Mucosa of rectum (tissue), 2 donors: ENCODE results near the gene SDCCAG8.

Experiments used
- H3K27ac ChIP-seq, 2 donors: one replicate each; pipeline ENCODE4 v1.7.0; 2013; ENCODE audit warnings: inconsistent platforms in 2 of 2, low read depth in 2 of 2, low read length in 2 of 2
- H3K27me3 ChIP-seq, 2 donors: one replicate each; pipeline ENCODE4 v1.7.0; 2013; ENCODE audit warnings: low read length in 2 of 2; ENCODE audit not compliant: control insufficient read depth in 2 of 2, insufficient read depth in 2 of 2
- H3K36me3 ChIP-seq, 2 donors: one replicate each; pipeline ENCODE4 v1.7.0; 2013; ENCODE audit warnings: low read length in 2 of 2; ENCODE audit not compliant: control insufficient read depth in 2 of 2, insufficient read depth in 2 of 2
- H3K4me1 ChIP-seq, 2 donors: one replicate each; pipeline ENCODE4 v1.7.0; 2013; ENCODE audit warnings: low read length in 2 of 2, mild to moderate bottlenecking in 1 of 2; ENCODE audit not compliant: control insufficient read depth in 2 of 2, insufficient read depth in 2 of 2
- H3K4me3 ChIP-seq, 2 donors: one replicate each; pipeline ENCODE4 v1.7.0; 2013; ENCODE audit warnings: low read length in 2 of 2
- H3K9ac ChIP-seq, 2 donors: one replicate each; pipeline ENCODE4 v1.7.0; 2013; ENCODE audit warnings: low read length in 2 of 2, low read depth in 1 of 2, mild to moderate bottlenecking in 1 of 2
- H3K9me3 ChIP-seq, 2 donors: one replicate each; pipeline ENCODE4 v1.7.0; 2013; ENCODE audit warnings: low read length in 2 of 2; ENCODE audit not compliant: control insufficient read depth in 2 of 2
- donor health status: healthy.
- donor health status: Normal muscosa, but diverticular disease.

SDCCAG8 gene

GRCh38 chr1:243280571-243281129, 24.8 kb downstream of the SDCCAG8 start:
- H3K4me3 ChIP-seq = no peak overlapping the region
- H3K4me1 ChIP-seq = no peaks in the 10 kb centered on the region
- no peak overlapping the region for H3K27ac ChIP-seq
- no peak overlapping the region for H3K9ac ChIP-seq
- H3K36me3 ChIP-seq = peaks cover 13 to 17% of the 10 kb centered on the region in 2 donors
- no peaks in the 10 kb centered on the region for H3K27me3 ChIP-seq
- H3K9me3 ChIP-seq = no peaks in the 10 kb centered on the region

- H3K27me3 ChIP-seq = no peaks in the 10 kb centered on the region
- no peak overlapping the region for H3K27ac ChIP-seq
- H3K9me3 ChIP-seq = no peaks in the 10 kb centered on the region
- no peak overlapping the region for H3K4me3 ChIP-seq
- peaks cover 10 to 17% of the 10 kb centered on the region in 2 donors for H3K36me3 ChIP-seq
- H3K4me1 ChIP-seq = peaks cover 0 to 3% of the 10 kb centered on the region in 2 donors
- H3K9ac ChIP-seq = no peak overlapping the region
These were observed 25.8 kb downstream of the SDCCAG8 start for GRCh38 chr1:243281672-243282071.

- Histone ChIP-seq H3K9me3 (no peaks in the 10 kb centered on the region), H3K27me3 (no peaks in the 10 kb centered on the region), H3K4me1 (peaks cover 0 to 3% of the 10 kb centered on the region in 2 donors), H3K9ac (no peak overlapping the region), H3K27ac (peak overlapping the region; percentile 39 to 58), H3K36me3 (peaks cover 9 to 11% of the 10 kb centered on the region in 2 donors), H3K4me3 (no peak overlapping the region)
These were observed 30.7 kb downstream of the SDCCAG8 start for GRCh38 chr1:243286409-243287122.

GRCh38 chr1:243287123-243287460, 31.3 kb downstream of the SDCCAG8 start:
- Histone ChIP-seq H3K9me3 (no peaks in the 10 kb centered on the region), H3K9ac (no peak overlapping the region), H3K4me3 (no peak overlapping the region), H3K27ac (peak overlapping the region; percentile 39 to 58), H3K36me3 (peaks cover 4 to 5% of the 10 kb centered on the region in 2 donors), H3K4me1 (peaks cover 0 to 3% of the 10 kb centered on the region in 2 donors), H3K27me3 (no peaks in the 10 kb centered on the region)

GRCh38 chr1:243287652-243288051, 31.8 kb downstream of the SDCCAG8 start:
- no peak overlapping the region for H3K9ac ChIP-seq
- no peak overlapping the region for H3K4me3 ChIP-seq
- peak overlapping the region; percentile 39 to 52 for H3K27ac ChIP-seq
- no peaks in the 10 kb centered on the region for H3K9me3 ChIP-seq
- H3K27me3 ChIP-seq = no peaks in the 10 kb centered on the region
- H3K4me1 ChIP-seq = peaks cover 0 to 3% of the 10 kb centered on the region in 2 donors
- peaks cover 5 to 7% of the 10 kb centered on the region in 2 donors for H3K36me3 ChIP-seq

- H3K9ac ChIP-seq = no peak overlapping the region
- H3K36me3 ChIP-seq = peaks cover 7 to 8% of the 10 kb centered on the region in 2 donors
- no peak overlapping the region for H3K4me3 ChIP-seq
- H3K9me3 ChIP-seq = no peaks in the 10 kb centered on the region
- H3K27me3 ChIP-seq = no peaks in the 10 kb centered on the region
- H3K4me1 ChIP-seq = peaks cover 0 to 3% of the 10 kb centered on the region in 2 donors
- peak overlapping the region; percentile 39 to 52 for H3K27ac ChIP-seq
These were observed 32.2 kb downstream of the SDCCAG8 start for GRCh38 chr1:243288062-243288461.

- peaks cover 6 to 8% of the 10 kb centered on the region in 2 donors for H3K36me3 ChIP-seq
- no peaks in the 10 kb centered on the region for H3K9me3 ChIP-seq
- no peak overlapping the region for H3K27ac ChIP-seq
- H3K9ac ChIP-seq = no peak overlapping the region
- no peak overlapping the region for H3K4me3 ChIP-seq
- peaks cover 0 to 3% of the 10 kb centered on the region in 2 donors for H3K4me1 ChIP-seq
- no peaks in the 10 kb centered on the region for H3K27me3 ChIP-seq
These were observed 35.5 kb downstream of the SDCCAG8 start for GRCh38 chr1:243291292-243291691.

- no peak overlapping the region for H3K27ac ChIP-seq
- H3K9me3 ChIP-seq = no peaks in the 10 kb centered on the region
- no peak overlapping the region for H3K9ac ChIP-seq
- no peaks in the 10 kb centered on the region for H3K27me3 ChIP-seq
- H3K36me3 ChIP-seq = peaks cover 3 to 8% of the 10 kb centered on the region in 2 donors
- no peak overlapping the region for H3K4me3 ChIP-seq
- H3K4me1 ChIP-seq = no peaks in the 10 kb centered on the region
These were observed 36.3 kb downstream of the SDCCAG8 start for GRCh38 chr1:243292117-243292516.

- Histone ChIP-seq H3K4me1 (no peaks in the 10 kb centered on the region), H3K27me3 (no peaks in the 10 kb centered on the region), H3K36me3 (peaks cover 3 to 8% of the 10 kb centered on the region in 2 donors), H3K9ac (no peak overlapping the region), H3K27ac (no peak overlapping the region), H3K4me3 (no peak overlapping the region), H3K9me3 (no peaks in the 10 kb centered on the region)
These were observed 38.3 kb downstream of the SDCCAG8 start for GRCh38 chr1:243293941-243294722.

GRCh38 chr1:243294723-243295121, 38.9 kb downstream of the SDCCAG8 start:
- H3K27me3 ChIP-seq = no peaks in the 10 kb centered on the region
- peaks cover 3 to 5% of the 10 kb centered on the region in 2 donors for H3K36me3 ChIP-seq
- no peaks in the 10 kb centered on the region for H3K9me3 ChIP-seq

More at GRCh38 chr1:243294723-243295121, 38.9 kb downstream of the SDCCAG8 start:
- Histone ChIP-seq H3K9ac (no peak overlapping the region), H3K27ac (no peak overlapping the region), H3K4me1 (no peaks in the 10 kb centered on the region), H3K4me3 (no peak overlapping the region)
